Amniotic epithelial cell (primary cell): ENCODE measurements around the gene SLC7A1.
"Not testable (repeated sequence)": the region's sequence is repeated elsewhere in the genome, so short reads cannot be mapped to it uniquely, and the experiment has no call there.

Source experiments
- DNase-seq: peaks from one replicate; pipeline ENCODE4 v3.0.0-alpha.2; 2010; ENCODE audit warnings: low read depth

SLC7A1 gene

DNA sequence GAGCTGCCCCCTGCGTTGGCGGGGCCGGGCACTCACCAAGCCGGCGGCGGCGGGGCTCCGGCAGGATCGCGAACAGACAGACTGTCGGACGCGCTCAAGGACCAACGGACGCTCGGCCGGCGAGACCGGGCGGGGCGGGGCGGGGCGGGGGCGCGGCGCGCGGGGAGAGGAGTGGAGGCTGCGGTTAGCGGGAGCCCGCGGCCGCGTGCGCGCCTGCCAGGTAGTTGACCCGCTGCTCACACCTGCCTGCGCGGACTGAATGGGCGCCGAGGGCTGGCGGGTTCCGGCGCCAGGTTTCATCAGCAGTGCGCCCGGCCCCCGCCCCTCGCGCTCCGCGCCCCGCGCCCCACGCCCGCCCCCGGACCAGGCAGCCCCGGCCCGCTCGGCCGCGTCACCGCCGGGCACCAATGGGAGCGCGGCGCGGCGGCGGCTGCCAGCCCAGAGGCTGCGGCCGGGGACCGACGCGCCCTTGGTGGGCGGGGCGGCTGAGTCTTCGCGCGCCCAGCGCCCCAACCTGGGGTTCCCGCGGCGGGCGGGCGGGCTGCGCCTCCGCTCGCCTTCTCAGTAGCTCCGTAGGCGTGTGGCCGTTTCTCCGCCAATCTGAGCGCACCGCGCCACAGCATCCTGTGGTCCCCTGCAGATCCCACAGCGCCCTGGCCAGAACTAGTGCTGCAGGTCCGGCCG is at the start of gene SLC7A1:
SLC7A1 (minus strand) TSS at position 309 of the 684 bp plus-strand sequence. CDS start 59,500 bp downstream, outside the sequence.
- DNase-seq = peak; percentile 64

DNA sequence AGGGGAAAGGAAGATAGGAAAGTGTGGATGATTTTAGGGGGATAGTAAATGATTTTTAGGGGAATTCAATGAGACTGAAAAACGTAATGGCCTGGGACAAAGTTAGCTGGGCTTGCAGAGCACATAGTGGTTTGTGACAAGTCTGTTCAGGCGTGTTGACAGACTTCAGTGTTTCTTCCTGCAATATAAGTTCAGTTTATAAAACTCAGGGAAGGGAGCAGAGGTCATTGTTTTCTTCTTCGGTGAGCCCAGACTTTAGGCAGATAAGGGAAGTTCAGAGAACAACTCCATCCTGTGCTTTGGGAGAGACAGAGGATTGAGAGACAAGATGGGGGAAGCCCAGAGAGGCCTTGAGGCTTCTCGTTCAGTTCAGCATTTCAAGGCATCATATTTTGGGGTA is 45.2 kb upstream of the SLC7A1 start:
- DNase-seq = no peak

DNA sequence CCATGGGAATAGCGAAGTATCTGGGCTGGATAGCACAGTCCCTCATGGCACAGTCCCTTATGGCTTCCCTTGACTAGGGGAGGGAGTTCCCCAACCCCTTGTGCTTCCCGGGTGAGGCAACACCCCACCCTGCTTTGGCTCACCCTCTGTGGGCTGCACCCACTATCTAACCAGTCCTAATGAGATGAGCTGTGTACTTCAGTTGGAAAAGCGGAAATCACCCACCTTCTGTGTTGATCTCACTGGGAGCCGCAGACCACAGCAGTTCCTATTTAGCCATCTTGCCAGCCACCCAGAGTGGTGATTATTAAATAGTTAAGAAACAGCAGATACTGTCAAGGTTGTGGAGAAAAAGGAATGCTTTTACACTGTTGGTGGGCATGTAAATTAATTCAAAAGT is 41.3 kb upstream of the SLC7A1 start:
- DNase-seq = not testable (repeated sequence)

DNA sequence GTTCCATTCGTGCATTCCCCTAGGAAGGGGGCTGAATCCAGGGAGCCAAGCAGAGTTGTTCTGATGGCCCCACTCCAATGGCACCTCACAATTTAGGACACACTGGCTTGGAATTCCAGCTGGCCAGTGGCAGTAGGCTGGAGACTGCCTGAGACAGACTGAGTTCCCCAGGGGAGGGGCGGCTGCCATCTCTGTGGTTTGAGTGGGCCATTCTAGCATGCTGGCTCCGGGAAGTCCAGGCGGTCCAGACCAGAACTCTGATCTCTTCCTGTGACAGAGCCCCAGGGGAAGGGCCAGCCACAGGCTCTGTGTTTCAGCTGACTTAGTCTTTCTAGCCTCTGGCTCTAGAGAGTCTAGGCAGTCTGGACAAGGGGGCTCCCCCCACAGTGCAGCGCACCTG is 29.5 kb upstream of the SLC7A1 start:
- no peak for DNase-seq

DNA sequence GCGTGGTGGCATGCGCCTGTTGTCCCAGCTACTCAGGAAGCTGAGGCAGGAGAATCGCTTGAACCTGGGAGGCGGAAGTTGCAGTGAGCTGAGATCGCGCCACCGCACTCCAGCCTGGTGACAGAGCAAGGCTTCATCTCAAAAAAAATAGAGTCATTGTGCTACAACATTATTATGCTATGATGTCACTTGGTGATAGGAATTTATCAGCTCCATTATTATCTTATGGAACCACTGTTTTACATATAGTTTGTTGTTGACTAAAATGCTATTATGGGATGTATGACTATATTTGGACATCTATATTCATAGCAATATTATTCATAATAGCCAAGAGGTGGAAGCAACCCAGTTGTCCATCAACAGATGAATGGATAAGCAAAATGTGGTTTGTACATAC is 26.4 kb upstream of the SLC7A1 start:
- DNase-seq = no peak

DNA sequence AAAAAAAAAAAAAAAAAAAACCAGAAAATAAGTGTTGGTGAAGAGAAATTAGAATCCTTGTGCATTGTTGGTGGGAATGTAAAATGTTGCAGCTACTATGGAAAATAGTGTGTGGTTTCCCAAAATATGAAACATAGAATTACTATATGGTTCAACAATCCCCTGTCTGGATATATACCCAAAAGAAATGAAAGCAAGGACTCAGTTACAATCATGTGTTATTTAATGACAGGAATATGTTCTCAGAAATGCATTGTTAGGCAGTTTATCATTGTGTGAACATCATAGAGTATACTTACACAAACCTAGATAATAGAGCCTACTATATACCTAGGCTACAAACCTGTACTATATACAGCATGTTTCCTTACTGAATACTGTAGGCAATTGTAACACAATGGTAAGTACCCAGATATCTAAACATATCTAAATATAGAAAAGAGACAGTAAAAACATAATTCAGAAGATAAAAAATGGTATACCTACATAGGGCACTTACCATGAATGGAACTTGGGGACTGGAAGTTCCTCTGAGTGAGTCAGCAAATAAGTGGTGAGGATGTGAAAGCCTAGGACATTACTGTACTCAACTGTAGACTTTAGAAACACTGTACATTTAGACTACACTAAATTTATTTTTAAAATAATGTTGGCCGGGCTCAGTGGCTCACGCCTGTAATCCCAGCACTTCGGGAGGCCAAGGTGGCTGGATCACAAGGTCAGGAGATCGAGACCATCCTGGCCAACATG is 25.7 kb upstream of the SLC7A1 start:
- peak; percentile 17 for DNase-seq

DNA sequence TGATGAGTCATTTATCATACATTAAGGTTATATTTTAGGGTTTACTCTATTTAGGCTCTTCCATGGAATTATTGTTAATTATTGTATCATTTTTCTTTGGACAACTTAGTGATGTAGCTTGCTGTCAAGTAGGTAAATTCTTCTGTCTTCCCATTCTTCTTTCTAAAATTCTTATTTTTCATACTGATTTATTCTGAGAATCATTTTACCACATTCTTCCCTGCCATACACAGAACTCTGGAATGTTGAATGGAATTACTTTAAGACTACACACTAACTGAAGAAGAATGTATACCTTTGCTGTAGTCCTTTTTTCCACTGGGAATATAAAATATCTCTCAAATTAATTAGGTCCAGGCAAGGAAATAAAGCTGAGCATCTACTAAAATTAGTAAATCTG is 24.5 kb upstream of the SLC7A1 start:
- DNase-seq = peak; percentile 18

DNA sequence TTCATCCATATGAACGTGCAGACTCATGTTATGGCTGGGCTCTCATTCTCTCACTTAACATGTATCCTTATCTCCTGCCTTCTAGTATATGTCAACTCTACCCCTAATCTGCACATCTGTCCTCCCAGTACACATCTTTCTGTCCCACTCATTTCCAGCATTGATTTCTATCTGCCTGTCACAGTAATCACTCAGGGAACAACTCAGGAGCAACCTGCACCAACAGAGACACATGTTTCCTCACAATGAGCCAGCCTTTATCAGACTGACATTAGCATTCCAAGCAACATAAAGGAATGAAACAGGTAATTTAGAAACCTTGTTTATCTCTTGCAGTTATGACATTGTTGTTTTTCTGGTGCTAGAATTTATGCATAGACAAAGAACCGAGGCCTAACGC is 17.6 kb upstream of the SLC7A1 start:
- DNase-seq = no peak

DNA sequence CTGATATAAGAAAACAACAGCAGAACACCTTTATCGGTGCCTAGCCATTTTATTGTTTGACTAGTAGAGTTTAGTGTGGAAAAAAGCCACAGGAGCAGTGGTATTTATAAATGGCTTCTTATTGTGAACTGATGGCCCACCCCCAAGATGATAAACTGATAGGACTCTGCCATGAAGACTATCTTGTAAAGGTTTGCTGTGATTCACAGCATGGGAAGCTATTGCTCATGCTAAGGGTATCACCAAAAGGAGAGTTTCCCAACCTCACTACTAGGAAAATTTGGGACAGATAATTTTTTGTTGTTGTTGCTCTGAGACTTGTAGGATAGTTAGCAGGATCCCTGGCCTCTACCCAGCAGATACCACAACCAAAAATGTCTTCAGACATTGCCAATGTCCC is 12.0 kb upstream of the SLC7A1 start:
- no peak for DNase-seq

DNA sequence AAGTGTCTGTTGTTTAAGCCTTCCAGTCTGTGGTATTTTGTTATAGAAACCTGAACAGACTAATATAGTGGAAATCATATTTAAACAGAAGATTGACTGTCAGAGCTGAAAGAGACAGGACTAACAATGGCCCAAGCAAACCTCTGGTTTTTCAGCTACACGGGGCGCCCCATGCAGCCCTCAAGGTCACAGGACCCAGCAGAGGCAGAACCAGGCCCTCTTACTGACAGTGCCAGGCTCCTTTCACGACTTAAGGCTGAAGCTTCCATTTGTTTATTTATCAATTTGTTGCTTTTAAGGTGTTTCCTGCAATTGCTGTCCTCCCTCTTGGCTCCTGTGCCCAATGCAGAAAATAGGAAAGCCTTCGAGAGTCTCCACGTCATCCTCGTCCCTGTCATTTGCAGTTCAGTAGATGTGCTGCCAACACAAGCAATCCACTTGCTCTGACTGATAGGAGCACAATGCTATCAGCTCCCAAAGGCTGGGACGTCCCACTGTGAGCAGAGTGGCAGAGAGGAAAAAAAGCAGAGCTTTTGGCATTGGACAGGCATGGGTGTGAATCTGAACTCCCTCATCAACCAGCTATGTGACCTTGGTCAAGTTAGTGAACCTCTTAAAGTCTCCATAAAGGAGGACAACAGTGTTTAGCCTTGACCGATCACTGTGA is 10.5 kb upstream of the SLC7A1 start:
- no peak for DNase-seq

DNA sequence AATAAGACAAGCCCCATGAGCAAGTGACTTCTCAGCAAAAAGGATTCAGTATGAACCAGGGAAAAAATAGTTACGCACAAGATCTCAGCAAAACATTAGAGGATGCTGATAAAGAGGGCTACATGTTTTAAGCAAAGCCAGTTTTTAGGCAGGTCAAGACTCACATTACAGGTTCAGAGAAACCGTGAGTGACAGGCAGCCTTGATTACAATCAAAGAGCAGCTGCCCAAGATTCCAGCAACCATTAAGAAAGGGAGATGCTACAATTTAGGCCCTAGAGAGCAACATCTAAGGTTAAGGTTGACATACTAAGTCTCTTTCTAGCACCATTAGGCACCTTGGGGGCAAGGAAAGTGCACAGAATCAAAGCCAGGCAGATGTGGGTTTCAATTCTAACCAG is 2.8 kb upstream of the SLC7A1 start:
- DNase-seq = no peak

DNA sequence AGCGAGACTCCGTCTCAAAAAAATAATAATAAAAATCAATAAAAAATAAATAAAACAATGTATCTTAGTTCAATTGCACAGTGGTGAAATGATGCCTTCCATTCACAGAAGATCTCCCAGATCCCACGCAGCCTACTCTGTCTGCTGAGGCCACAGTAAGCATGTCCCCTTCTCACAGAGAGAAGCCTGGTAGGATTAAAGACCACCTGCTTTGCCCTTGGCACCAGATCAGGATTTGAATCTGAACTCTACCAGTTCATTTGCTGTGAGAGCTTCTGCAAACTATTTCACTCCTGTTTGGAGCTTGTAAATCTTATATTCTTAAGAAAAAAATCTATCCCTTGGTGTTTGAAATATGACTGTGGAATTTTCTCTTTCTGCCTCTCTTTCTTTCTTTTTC is 2.2 kb upstream of the SLC7A1 start:
- no peak for DNase-seq

DNA sequence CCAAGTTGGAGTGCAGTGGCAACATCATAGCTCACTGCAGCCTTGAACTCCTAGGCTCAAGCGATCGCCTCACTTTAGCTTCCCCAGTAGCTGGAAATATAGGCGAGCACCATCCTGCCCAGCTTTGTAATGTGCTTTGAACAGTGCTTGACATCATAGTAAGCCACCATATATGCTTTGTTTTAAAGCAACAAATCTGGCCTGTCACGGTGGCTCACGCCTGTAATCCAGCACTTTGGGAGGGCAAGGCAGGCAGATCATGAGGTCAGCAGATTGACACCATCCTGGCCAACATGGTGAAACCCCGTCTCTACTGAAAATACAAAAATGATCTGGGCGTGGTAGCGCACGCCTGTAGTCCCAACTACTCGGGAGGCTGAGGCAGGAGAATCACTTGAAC is 1.8 kb upstream of the SLC7A1 start:
- DNase-seq = no peak

DNA sequence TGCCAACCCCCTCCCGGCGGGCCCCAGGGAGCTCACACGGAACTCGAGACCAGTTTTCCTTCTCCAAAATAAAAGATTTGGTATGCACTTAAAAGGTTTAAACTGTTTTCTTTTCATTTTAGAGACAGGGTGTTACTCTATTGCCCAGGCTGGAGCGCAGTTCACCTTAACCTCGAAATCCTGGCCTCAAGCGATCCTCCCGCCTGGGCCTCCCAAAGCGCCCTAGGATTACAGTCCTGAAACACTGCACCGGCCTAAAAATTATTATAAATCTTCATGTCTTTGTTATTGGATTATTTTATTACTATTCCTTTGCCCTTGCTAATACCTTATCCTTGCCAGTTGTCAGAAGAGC is 553 bp upstream of the SLC7A1 start:
- DNase-seq = no peak

DNA sequence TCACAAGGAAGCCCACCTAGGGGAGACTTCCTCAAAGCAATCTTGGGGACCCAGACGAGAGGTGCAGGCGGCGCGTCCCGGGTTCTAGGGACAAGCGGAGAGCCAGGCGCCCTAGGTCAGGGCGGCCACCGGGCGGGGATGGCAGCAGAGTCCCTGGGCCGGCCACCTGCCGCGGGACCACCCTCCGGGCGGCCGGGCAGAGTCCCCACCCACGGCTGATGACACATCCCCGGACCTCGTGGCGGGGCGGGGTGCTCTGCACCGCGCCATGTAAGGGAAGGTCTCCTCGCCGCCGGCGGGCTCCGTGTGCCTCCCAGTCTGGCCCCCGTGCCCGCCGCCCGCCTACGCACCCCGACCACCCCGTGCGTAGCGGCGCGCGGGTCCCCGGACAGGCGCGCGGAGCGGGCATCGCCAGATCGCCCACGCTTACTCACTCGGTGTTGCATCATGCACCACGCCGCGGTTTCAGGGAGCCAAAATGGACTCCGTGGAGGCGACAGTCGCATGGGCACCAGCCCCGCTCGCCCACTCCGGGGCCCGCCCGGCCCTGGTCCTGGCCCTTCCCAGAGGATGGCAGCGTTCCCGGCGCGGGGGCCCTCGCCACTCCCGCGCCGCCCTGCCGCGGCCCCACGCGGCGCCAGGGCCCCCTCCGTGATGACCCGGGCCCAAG is 643 bp downstream of the SLC7A1 start:
- peak; percentile 67 for DNase-seq

DNA sequence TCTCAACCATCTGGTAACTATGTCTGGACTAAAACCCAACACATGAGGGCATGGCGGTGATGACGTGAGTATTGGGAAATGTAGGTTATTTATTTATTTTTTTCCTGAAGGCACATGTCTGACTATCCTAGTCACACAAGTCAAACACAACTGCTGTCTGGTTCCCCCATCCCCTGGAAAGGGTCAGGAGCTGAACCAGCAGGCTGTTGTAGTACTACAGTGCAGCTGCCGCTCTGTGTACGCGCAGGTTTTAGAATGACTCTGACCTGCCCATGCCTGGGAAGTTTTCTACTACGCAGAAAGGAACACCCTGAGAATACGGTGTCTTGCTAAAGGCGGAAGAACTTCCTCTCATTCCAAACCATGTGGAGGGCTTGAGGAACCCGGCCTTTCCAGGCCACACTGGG is 1.2 kb downstream of the SLC7A1 start:
- peak; percentile 80 for DNase-seq

DNA sequence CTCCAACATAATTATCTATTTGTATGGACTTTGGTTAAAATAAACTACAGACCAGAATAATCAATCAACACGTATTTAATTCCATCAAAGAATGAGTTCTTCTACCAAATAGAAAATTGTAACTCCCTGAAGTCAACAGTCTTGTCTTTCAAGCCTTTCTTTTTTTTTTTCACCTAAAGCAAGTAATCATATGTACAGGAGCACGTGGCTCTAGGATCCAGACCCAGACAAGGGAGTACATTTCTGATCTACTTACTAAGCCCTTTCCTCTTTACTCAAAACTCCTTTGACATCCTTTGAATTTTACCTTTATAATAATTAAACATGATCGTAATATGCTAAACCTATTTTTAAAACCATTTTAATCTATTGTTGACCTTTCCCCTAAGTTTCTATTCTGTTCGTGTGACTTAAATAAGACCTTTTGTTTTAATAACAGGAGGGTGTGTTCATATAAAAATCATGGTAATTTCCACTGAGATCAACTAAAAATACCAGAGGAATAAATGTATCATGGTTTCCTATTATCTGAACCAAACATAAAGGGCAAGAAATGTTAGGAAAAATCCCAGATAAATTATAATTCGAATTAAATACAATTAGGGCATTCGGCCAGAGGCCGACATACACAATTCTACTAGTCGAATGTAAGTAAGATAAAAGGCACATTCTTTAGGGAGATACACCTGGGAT is 1.7 kb downstream of the SLC7A1 start:
- DNase-seq = no peak

DNA sequence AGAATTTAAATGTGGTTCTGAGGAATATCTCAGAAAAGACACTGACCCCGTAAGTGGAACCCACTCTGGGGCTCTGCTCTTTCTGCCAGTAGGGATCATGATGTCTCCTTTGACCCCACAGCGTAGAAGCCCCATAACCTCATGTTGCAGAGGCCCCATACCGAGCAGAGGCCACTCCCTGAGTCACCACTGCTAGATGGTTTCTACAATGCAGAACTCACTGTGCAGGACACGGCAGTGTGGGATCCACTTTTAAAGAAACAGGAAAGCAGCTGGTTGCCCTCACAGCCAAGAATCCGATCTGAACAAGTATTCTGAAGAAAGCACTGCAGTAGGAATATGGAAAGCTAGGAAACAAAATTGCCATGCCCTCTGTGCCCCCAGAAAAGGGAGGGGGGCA is 4.2 kb downstream of the SLC7A1 start:
- peak; percentile 47 for DNase-seq

DNA sequence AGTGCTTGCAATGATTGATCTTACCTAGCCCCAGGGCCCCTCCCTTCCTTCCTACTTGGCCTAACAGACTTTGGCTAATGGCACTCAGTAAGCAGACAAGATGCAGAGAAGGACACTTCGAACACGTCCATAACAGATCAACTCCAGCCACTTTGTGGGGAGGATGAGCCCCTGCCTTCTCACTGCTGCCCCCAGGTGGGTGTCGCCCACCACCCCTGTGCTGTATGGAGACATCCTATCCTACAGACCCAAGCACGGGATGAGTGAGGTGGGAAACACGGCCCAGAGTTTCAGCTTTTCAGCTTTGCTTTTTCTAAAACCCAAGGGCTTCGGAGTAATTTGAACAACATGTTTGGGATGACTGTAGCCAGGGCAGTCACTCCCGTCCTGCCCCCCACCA is 5.5 kb downstream of the SLC7A1 start:
- no peak for DNase-seq

DNA sequence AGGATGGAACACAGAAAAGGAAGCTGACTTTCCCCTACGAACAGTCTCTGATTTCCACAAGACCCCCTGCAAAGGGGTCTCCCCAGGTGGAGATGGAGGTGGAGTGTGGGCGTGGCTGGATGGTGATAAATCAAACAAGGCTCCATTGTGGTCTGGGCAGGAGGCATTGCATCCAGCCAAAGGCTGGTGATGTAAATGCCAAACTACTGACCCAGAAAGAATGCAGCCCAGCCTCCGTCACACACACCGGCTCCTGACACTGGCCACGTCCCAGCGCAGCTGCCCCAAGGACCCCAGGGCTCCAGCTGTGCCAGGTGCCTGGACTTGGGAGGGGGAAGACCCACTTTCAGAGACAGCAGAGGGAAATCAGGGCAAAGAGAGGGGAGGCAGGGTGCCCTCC is 6.3 kb downstream of the SLC7A1 start:
- DNase-seq = peak; percentile 48

DNA sequence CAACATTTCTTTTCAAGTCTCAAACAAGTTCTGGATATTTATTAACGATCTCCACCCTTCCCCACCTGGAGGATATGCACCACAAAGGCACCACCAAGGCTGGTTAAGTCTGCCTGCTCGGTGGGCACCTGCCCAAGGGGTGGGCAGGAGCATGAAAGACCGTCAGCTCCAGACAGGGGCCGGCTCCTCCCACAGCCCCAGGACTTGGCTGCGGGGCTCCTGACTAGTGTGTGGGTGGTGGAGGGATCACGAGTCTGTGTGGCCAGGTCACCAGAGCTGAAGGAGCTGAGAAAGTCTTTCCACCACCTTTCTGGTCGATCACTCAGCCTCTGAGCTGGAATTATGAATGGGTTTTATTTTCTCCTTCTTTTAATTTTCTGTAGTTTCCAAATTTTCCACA is 7.8 kb downstream of the SLC7A1 start:
- peak; percentile 20 for DNase-seq
